ENCODE measurements around the gene LYL1. TPM values are rescaled to one million over a fixed set of nuclear protein-coding genes. Genes with fewer than 3 reads are reported as not detected.
A peak's percentile ranks its signal among the peaks of the same experiment; 100 is the strongest.

LYL1 gene
- total and polyA plus RNA-seq, 2 of the 4 experiments (the other 2 are of a cell fraction) = 0.36 to 0.39 TPM

DNA sequence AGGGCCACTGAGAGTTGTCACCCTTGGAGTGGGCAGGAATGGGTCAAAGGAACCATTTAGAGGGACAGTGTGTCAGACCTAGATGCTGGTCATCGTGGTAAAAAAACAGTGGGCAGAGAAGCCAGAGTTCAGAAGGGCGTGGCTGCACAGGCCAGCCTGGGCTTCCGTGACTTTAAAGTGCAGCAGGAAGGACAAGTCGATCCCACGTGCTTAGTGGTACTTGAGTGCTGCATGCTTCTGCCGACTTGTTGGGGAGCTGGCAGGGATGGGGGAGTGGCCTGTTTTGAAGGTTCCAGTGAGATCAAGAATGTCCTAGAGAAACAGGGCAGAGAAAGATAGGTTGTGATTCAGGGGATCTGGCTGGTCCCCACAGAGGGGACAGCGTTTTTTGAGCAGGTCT lies 17.0 kb downstream of the LYL1 start:
- POLR2A ChIA-PET (ENCODE audit: unreplicated experiment) = no interaction called here
- H3K4me2 ChIP-seq (ENCODE audit: low read depth, low read length) = no peak overlapping the region
- H3K18ac ChIP-seq (ENCODE audit: low read depth, low read length) = no peak overlapping the region
- H2AK5ac ChIP-seq (ENCODE audit: low read depth, low read length) = no peak overlapping the region
- peak overlapping the region; percentile 48 for H3K23ac ChIP-seq (ENCODE audit: low read depth, low read length)
- peak overlapping the region; percentile 71 for H2AK9ac ChIP-seq (replicated peaks; ENCODE audit: low read depth, low read length, poor library complexity)
- TF ChIP-seq USF2 (IDR thresholded peaks at IDR 0.05; ENCODE audit: low read depth, low read length) (no peak), MXI1 (IDR thresholded peaks at IDR 0.05; ENCODE audit: borderline replicate concordance, low read depth, low read length) (no peak), CHD1 (IDR thresholded peaks at IDR 0.05; ENCODE audit: low read depth, low read length) (no peak), POLR2A (IDR thresholded peaks at IDR 0.05; ENCODE audit: low read depth, low read length) (no peak), CEBPB (IDR thresholded peaks at IDR 0.05; ENCODE audit: low read depth, low read length) (no peak), RFX5 (IDR thresholded peaks at IDR 0.05; ENCODE audit: low read depth, low read length) (no peak), FOS (IDR thresholded peaks at IDR 0.05; ENCODE audit: low read depth, low read length) (no peak), NFE2L2 (IDR thresholded peaks at IDR 0.05; ENCODE audit: low read depth, low read length) (no peak), MAFK (IDR thresholded peaks at IDR 0.05; ENCODE audit: low read depth, low read length) (no peak), BHLHE40 (IDR thresholded peaks at IDR 0.05; ENCODE audit: low read depth, low read length) (no peak), RAD21 (IDR thresholded peaks at IDR 0.05; ENCODE audit: low read length) (no peak), RCOR1 (IDR thresholded peaks at IDR 0.05; ENCODE audit: insufficient replicate concordance, low read length) (no peak)
- TF ChIP-seq, protein P1, sequence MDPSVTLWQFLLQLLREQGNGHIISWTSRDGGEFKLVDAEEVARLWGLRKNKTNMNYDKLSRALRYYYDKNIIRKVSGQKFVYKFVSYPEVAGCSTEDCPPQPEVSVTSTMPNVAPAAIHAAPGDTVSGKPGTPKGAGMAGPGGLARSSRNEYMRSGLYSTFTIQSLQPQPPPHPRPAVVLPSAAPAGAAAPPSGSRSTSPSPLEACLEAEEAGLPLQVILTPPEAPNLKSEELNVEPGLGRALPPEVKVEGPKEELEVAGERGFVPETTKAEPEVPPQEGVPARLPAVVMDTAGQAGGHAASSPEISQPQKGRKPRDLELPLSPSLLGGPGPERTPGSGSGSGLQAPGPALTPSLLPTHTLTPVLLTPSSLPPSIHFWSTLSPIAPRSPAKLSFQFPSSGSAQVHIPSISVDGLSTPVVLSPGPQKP (IDR thresholded peaks at IDR 0.05; ENCODE audit: borderline replicate concordance, low read depth, low read length) = no peak
- TF ChIP-seq, protein P2, sequence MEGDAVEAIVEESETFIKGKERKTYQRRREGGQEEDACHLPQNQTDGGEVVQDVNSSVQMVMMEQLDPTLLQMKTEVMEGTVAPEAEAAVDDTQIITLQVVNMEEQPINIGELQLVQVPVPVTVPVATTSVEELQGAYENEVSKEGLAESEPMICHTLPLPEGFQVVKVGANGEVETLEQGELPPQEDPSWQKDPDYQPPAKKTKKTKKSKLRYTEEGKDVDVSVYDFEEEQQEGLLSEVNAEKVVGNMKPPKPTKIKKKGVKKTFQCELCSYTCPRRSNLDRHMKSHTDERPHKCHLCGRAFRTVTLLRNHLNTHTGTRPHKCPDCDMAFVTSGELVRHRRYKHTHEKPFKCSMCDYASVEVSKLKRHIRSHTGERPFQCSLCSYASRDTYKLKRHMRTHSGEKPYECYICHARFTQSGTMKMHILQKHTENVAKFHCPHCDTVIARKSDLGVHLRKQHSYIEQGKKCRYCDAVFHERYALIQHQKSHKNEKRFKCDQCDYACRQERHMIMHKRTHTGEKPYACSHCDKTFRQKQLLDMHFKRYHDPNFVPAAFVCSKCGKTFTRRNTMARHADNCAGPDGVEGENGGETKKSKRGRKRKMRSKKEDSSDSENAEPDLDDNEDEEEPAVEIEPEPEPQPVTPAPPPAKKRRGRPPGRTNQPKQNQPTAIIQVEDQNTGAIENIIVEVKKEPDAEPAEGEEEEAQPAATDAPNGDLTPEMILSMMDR (conservative IDR thresholded peaks at IDR 0.05; ENCODE audit: low read depth, low read length) = no peak
- in situ Hi-C loops (cut with MboI; ENCODE audit: low sequenced_read_pairs) = no loop called here
- no peak overlapping the region for H3K4me3 ChIP-seq (ENCODE audit: insufficient read depth, low read depth, low read length)
- no peak overlapping the region for H3K14ac ChIP-seq (replicated peaks; ENCODE audit: low read depth, low read length)
- peaks cover 52% of the 10 kb centered on the region for H3K36me3 ChIP-seq (ENCODE audit: control insufficient read depth, insufficient read depth, low read length)
- no peak overlapping the region for H4K5ac ChIP-seq (ENCODE audit: low read depth, low read length)
- peaks cover 9% of the 10 kb centered on the region; the same call in 1 of the 2 replicates for H3K4me1 ChIP-seq (ENCODE audit: control insufficient read depth, insufficient read depth, low read length)
- 0 out of 2 replicates have a peak, but pooled peaks cover 3% of the 10 kb centered on the region for H4K20me1 ChIP-seq (ENCODE audit: insufficient read depth, low read length)
- no peak overlapping the region for H3K27ac ChIP-seq (ENCODE audit: insufficient read depth, low read length)
- BruUV-seq (replicated peaks) = no TSS peak
- no peak overlapping the region for H3K56ac ChIP-seq (ENCODE audit: extremely low read depth, insufficient read depth, low read length)
- H2BK5ac ChIP-seq (ENCODE audit: low read depth, low read length, poor library complexity, severe bottlenecking) = no peak overlapping the region
- CTCF ChIA-PET = interaction anchor here (0.9 kb wide), 1 partner anchor 52 kb away, joined by 3 read pairs; no protein-coding TSS in a partner anchor
- no peak overlapping the region for H4K91ac ChIP-seq (ENCODE audit: insufficient read depth, low read depth, low read length)
- H3K79me1 ChIP-seq (ENCODE audit: low read depth in 1 of 2, low read length in 2 of 2) = peaks cover 0 to 17% of the 10 kb centered on the region in 2 experiments; a peak in 2 of 4 replicates
- no peak overlapping the region for H2BK120ac ChIP-seq (ENCODE audit: low read depth, low read length)
- H4K8ac ChIP-seq (ENCODE audit: low read depth in 2 of 2, low read length in 2 of 2) = no peak overlapping the region
- H3K9me1 ChIP-seq (ENCODE audit: insufficient read depth, low read length) = no peaks in the 10 kb centered on the region
- ATAC-seq (ENCODE audit: low read depth) = no peak
- intact Hi-C loops (cut with micrococcal nuclease) = no loop called here
- H2BK15ac ChIP-seq (ENCODE audit: low read depth, low read length) = no peak overlapping the region
- no peaks in the 10 kb centered on the region for H3K9me3 ChIP-seq (ENCODE audit: control insufficient read depth, insufficient read depth, low read length)
- H2BK20ac ChIP-seq (ENCODE audit: low read depth, low read length) = no peak overlapping the region
- no peak overlapping the region for H2AFZ ChIP-seq (replicated peaks; ENCODE audit: low read length, poor library complexity)
- H3K9ac ChIP-seq (ENCODE audit: low read depth, low read length) = no peak overlapping the region
- dilution Hi-C loops (cut with HindIII; ENCODE audit: low sequenced_read_pairs, unreplicated experiment) = no loop called here
- 55% methylated on average over 6 of the region's 7 CpGs; no CpG with 5 or more reads in 1 of the 2 experiments for WGBS, 2 experiments (ENCODE audit: extremely low coverage in 2 of 2, insufficient read length in 1 of 2)
- no peak overlapping the region for H3K4ac ChIP-seq (ENCODE audit: low read depth, low read length)
- no peak for DNase-seq
- no peaks in the 10 kb centered on the region for H3K27me3 ChIP-seq (ENCODE audit: control insufficient read depth, insufficient read depth, low read length)
